HG02571 (cell line): ENCODE measurements around the gene KANK4.

Source experiments
- ATAC-seq: cut with Tn5 transposase; IDR thresholded peaks from one replicate; pipeline ENCODE4 v1.9.1; 2021; ENCODE audit warnings: mild to moderate bottlenecking, moderate library complexity; ENCODE audit not compliant: unreplicated experiment

Gene KANK4

DNA sequence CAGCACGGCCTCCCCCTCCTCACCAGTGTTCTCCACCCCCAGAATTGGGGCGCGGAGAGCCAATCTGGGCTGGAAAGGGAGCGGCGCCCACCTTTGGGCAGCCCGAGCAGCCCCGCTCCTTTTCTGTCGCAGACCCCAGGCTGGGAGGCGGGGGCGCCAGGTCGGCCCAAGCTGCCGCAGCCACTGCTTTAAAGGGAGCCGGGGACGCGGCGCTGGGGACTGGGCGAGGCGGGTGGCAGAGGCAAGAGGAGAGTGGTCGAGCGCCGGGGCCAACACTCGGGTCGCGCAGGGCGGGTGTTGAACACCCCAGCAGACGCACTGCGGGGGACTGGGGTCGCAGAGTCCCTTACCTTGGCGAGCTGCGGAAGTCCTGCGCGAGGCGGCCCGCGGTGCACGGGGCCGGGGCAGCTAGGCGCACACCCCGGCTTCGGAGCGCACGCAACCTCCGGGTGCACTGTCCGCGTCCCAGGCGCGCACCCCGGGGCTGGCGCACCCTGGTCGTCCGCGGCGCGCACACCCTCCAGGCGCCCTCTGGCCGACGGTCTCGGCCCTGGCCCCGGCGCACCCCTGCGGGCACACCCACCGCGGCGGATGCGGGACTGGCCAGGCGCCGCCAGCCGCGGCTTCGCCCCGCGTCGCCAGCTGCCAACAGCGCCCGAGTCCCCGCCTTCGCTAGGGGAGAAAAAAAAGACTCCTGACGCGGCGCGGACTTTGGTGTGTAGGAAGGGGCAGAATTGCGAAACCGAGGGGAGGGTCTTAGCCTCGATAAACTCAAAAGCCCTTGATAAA is at the start of gene KANK4:
TSS of gene KANK4 (minus strand) at position 679 of the 789 bp plus-strand sequence. CDS start 37,870 bp downstream, outside the sequence.
- ATAC-seq: no peak

DNA sequence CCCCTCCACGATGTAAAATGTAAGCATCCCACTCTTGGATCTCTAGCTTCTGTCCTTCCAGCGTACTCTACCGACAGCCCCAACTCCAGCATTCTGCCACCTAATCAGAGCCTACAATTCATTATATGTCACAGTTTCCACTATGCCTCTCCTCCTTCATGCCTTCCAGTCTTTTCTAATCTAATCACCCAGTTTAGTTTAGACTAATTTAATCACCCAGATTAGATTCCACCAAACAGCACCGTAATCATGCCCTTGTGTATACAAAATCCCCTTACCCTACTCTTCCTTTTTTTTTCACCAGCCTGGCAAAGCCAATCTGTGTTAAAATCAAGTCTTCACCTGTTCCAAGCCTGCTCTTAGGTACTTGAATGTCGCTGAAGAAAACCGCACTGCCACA is 49.8 kb upstream of the KANK4 start:
- no peak for ATAC-seq

DNA sequence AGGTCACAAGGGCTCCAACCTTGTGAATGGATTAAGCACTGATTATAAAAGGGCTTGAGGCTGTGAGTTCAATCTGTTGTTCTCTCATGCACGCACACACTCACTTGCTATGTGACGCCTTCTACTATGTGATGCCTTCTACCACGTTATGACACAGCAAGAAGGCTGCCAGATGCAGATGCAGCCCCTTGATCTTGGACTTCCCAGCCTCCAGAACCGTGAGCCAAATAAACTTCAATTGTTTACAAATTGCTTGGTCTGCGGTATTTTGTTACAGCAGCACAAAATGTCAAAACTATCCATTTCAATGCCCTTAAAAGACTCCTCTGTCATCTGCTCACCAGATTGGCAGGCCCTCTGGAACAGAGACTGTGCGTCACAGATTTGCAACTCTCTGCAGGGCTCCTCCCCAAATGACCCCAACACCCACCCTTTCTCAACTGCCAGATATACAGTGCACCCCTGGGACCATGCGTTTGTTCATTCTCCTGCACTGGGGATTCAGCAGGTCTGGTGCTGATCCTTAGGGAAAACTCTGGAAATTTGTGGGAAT is 47.8 kb upstream of the KANK4 start:
- ATAC-seq: no peak

DNA sequence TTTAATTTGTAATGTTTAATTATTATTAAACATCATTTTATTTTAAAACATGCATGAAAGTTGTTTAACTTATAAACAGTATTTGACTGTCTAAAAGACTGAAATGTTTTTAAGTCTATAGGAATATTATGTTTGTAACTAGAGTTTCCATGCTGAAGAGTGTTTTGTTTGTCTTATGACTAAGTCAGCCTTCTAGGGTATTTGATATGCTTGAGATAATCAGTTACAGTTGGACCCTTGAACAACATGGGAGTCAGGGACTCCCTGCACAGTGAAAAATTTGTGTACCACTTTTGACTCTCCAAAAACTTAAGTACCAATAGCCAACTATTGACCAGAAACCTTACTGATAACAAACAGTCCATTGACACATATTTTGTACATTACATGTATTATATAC is 45.5 kb upstream of the KANK4 start:
- no peak for ATAC-seq

DNA sequence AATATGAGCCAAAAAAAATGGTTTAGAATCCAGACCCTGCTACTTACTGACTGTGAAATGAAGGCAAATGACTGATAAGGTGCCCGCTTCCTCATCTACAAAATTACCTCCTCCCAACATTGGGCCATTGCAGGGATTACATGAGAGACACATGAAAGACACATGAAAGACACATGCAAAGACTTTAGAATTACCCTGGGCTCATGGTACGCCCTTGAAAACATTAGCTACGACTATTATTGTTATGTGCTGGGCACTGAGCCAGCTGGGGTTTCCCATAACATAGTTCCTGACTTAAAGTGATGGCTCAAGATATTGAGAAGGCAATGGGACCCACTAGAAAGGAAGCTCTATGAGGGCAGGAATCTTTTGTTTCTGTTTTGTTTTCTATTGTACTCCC is 43.7 kb upstream of the KANK4 start:
- ATAC-seq: no peak

DNA sequence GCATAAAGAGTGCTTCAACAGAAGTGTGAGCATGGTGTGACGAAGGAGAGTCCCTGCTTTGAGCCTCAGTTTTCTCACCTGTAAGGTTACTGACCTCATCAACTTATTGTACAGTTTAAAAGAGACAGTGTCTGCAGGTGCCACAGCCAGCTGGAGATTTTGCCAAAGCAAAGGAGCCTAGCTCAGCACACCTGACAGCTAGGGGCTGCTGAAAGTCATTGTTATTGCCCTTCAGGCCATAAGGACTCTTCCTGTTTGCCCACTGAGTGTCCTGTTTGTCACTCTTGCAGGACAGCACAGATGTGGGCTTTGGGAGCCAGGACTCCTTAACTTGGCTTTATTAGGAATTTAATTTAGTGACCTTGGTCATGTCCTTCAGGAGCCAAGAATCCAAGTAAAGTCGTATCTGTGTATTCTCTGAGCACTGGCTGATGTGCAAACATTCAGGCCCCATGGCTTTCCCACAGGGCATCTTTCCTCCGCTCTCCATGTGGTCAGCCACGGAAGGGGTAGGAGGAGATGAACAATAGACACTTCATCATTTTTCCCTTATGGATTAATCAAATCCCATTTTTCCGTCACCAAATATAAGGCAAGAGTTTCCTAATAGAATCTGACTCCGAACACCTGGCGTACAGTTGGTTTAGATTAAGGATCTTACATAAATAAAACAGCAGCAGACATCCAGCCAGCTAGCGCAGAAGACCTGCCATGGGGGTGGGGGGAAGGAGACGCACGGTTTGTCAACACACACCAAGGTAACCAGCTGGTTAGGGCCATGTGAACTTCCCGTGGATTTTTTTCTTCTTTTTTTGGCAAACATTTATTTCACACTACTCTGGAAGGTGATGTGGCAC is 43.1 kb upstream of the KANK4 start:
- no peak for ATAC-seq

DNA sequence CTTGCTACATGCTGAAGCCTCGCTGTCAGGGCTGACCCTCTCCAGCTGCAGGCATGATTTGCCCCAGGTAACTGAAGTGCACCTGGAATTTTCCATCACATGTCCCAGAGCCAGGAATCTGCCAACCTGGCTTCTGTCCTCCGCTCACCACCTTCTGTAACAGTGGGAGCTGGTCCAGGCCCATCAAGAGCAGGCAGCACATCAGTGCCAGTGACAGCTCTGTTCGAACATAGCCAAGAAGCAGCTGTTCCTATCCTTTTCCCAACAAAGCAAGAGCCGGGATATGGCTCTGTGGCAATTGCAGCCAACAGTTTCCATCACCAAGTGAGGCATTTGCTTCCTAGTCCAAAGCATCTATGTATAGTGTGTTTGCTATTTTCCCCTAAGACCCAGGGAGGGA is 42.2 kb upstream of the KANK4 start:
- no peak for ATAC-seq

DNA sequence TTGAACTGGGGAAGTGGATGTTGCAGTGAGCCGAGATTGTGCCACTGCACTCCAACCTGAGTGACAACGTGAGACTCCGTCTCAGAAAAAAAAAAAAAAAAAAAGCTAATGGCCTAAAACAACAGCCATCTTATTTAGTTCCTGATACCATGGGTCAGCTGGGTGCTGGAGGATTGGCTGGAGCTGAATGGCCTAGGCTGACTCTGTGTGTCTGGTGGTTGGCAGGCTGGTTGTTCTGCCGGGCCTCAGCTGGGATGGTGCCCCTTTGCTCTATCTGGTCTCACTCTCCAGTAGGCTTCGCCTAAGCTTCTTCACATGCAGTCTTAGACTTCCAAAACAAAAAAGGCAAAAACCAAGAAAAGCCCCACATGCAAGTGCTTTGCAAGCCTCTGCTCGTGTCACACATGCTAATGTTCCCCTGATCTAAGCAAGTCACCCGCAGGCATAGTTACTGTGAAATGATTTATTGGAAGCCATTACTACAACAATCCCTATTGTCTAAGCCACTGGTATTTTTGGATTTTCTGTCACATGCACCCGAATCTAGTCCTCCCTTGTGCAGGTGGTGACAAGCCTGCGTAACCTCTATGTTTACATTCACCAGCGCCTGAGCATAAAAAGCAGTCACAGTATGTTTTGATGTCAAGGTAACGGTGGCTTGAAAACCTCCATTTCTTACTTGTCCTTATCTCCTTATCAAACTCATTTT is 39.6 kb upstream of the KANK4 start:
- ATAC-seq: no peak

DNA sequence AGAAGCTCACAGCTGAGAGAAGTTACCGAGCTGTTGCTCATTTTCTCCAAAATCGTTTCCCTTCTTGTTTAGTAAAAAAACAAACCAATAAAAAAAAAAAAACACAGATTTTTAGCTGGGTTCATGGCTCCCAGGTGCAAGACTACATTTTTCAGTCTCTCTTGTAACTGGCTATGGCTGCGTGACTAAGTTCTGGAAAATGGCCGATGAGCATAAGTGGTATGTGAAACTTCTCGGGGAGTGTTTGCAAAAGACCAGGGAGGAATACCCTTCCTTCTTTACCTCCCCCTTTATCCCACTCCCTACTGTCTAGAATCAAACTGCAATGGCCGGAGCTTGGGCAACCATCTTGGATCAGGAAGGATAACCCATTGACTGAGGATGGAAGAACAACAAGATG is 38.7 kb upstream of the KANK4 start:
- ATAC-seq: no peak

DNA sequence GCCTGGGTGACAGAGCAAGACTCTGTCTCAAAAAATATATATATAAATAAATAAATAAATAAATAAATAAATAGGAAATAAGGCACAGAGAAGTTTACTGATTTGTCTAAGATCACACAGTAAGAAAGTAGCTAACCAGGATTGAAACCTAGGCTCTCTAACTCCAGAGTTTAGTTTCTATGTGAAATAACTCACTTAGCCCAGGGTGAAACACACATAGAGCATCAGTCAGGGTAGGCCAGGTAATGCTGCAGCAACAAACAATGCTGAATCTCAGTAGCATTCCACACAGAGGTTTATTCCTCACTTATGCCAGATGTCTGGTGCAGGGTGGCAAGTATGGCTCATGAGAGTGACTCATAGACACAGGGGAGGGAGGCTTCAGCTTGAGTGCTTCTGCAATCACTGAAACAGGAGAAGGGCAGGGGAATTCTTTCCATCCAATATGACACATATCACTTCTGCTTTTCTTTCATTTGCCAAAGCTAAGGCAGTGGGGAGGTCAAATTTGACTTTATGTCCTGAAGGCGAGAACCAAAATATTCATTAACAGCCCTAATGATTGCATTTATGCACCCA is 37.1 kb upstream of the KANK4 start:
- ATAC-seq: peak; percentile 56

DNA sequence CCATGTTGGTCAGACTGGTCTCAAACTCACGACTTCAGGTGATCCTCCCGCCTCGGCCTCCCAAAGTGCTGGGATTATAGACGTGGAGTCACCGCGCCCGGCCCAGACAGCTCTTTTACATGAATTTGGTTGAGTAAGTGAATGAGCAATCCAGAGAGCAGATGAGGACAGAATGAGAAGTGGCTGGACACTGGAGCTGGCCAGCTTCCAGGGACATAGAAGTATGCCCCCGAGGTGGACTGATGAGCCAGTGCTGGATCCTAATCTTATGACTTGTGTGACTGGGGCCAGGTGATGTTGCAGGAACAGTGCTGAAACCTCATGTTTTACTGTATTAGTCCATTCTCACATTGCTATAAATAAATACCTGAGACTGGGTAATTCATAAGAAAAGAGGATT is 35.9 kb upstream of the KANK4 start:
- no peak for ATAC-seq

DNA sequence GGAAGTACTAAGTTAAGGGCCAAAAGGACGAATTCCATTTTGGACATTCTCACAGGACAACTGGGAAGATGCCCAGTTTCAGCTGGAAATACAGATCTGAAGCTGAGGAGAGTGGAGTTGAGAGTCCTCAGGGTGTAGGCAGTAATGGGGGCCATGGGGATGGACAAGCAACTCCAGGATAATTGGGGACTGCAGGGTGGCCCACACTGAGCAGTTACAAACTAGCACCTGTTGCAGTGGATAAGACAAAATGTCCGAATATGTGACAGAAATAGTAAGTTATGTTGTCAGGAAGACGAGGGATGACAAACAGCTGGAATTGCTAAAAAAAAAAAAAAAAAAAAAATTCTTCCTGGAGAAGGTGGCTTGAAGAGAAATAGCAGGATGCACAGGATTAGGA is 34.6 kb upstream of the KANK4 start:
- ATAC-seq: no peak

DNA sequence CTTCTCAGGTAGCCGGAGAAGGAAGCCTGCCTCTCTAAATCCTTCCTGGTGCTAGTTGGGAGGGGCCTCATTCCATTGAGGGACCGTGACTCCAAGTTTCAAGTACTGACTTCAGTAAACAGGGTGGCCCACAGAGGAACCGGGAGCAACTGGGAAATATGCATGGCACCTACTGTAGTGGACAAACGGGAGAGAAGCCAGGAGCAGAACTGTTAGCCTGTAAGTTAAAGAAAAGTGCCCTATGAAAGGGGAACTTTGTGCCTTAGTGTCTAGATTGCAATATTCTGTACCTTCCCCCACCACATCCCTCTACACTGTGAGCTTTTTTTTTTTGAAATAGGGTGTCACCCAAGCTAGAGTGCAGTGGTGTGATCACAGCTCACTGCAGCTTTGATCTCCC is 33.2 kb upstream of the KANK4 start:
- no peak for ATAC-seq

DNA sequence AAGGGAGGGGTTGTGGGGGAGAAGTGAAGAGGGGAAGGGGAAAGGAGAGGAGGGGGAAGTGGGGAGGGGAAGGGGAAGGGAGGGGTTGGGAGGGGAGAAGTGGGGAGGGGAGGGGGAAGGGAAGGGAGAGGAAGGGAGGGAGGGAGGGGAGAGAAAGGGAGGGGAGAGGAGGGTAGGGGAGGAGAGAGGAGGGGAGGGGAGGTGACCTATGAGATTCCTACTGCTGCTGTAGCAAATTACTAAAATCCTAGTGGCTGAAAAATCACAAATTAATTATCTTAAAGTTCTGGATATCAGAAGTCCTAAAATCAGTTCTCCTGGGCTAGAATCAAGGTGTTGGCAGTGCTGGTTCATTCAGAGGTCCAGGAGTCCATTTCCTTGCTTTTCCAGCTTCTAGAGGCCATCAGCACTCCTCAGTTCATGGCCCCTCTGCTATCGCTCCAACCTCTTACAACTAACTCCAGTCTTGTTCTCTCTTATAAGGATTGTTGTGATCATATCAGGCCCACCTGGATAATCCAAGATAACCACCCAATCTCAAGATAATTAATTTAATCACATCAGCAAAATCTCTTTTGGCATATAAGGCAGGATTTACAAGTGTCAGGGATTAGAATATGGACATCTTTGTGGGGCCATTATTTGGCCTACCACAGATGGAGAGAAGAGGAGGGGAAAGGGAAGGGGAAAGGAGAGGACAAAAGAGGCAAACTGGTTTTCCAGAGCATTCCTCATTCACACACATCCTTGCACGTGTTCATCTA is 30.4 kb upstream of the KANK4 start:
- ATAC-seq: no peak

DNA sequence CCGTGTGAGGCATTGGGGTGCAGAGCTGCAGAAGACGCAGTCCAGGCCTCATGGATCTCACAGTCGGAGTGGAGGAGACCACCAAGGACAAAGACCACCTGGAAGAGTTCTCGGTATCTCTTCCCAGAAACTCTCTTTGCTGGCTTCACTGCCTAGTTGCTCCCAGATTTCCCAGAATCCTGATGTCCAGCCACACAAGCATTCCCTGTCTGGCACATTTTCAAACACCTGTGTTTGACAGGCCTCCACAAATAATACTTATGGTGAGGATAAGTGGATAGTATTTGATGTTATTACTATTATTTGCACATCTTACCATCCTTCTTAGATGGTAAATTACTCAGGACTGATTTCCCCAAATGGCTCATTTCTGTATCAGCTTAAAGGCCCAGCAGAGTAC is 27.7 kb upstream of the KANK4 start:
- no peak for ATAC-seq

DNA sequence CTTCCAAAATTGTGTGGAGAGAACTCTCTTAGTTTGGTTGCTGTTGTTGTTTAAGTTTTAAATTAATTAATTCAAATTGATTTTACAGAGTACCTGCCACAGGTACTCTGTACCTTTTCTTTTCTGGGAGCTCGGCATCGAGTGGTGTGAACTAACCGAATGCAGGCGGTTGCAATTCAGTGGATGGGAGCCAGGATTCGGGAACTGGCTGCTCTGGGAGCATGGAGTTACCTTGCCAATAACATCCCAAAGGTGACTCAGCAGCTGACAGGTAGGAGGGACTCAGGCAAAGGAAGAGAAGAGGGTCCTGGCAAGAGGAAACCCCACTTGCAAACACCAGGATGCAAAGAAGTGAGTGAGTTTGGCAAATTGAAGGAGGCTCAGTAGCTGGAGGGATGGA is 24.7 kb upstream of the KANK4 start:
- no peak for ATAC-seq

DNA sequence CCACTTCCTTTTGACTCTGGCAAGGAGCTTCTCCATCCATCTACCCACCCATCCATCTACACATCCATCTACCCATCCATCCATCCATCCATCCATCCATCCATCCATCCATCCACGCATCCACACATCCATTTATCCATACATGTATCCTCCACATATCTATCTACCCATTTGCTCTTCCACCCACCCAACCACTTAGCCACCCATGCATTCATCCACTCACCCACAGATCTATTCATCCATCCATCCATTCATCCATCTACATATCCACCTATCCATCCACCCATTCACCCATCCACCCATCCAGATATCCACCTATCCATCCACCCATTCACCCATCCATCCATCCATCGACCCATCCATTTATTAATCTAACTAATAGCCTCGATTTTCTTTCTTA is 23.0 kb upstream of the KANK4 start:
- ATAC-seq: no peak

DNA sequence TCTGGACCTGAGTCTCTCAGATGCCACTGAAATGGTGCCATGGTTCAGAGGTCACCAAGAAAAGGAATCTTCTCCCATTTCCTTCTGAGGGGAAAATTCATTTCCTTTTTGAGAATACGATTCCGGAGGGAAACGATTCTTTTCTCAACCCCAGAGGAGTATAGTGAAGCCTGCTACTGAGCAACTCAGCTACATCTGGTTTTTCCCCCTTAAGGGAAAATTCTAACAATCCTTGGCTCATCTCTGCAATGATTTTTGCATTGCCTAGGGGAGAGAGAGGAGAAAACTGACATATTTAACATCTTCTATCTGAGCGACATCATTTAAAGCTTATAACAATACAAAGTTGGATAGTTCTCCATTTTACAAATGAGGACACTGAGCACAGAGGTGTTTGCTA is 22.4 kb upstream of the KANK4 start:
- no peak for ATAC-seq

DNA sequence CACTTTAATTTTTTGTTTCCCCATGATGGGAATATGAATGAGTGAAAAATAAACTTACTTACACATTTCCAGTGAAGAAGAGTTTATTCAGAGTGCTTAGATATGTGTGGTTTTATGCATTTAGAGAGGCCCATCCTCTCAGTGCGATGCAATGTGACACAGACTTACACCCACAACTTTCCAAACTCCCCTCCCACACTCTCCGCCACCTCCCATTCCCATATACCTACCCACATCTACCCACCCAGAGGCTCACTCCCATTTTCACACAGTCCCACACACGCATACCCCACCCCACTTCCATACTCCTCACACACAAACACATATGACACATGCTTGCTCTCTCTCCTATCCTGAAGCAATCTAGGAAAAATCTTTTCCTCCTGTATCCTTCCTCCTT is 21.9 kb upstream of the KANK4 start:
- ATAC-seq: no peak
